ENCODE measurements around the gene ZEB2. TPM values are rescaled to one million over a fixed set of nuclear protein-coding genes. Genes with fewer than 3 reads are reported as not detected.
A peak's percentile ranks its signal among the peaks of the same experiment; 100 is the strongest.
"Not testable (repeated sequence)": the region's sequence is repeated elsewhere in the genome, so short reads cannot be mapped to it uniquely, and the experiment has no call there.

ZEB2 gene
- total RNA-seq, 1 donor from 2014 or later: 139 TPM

DNA sequence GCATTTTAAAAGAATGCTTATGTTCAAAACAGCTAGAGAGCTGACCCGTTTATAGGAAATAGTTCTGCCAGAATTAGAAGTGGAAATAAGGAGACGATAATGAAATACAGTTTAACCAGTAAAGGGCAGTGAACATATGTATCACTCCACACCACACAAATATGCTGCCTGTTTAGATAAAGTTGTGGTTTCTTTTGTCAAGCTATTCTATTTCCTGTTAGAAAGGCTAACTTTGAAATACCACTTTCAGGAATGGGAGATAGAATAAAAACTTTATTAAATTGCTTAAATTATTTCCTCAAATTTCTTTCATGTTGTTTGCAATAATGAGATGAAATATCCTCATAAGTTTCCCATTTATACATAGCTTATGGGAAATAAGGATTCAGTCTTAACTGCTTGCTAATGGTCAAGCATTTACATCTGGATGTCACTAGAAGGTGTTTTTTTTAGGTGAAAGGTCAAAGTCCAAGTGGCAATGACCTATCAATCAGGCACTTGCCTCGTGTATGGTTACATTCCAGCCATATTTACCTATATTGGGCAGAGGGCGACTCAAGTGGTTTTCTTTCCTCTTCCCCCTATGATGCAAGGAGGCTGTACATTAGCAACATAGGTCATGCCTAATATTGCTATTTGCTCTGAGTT is 148.9 kb downstream of the ZEB2 start:
- H3K36me3 Mint-ChIP-seq (ENCODE audit: unreplicated experiment): no peaks in the 10 kb centered on the region
- peak overlapping the region; percentile 56 for H3K27ac Mint-ChIP-seq (ENCODE audit: unreplicated experiment)
- H3K9me3 Mint-ChIP-seq (ENCODE audit: unreplicated experiment): no peaks in the 10 kb centered on the region
- no peak for DNase-seq (ENCODE audit: extremely low spot score, unreplicated experiment)
- TF ChIP-seq, protein P1, sequence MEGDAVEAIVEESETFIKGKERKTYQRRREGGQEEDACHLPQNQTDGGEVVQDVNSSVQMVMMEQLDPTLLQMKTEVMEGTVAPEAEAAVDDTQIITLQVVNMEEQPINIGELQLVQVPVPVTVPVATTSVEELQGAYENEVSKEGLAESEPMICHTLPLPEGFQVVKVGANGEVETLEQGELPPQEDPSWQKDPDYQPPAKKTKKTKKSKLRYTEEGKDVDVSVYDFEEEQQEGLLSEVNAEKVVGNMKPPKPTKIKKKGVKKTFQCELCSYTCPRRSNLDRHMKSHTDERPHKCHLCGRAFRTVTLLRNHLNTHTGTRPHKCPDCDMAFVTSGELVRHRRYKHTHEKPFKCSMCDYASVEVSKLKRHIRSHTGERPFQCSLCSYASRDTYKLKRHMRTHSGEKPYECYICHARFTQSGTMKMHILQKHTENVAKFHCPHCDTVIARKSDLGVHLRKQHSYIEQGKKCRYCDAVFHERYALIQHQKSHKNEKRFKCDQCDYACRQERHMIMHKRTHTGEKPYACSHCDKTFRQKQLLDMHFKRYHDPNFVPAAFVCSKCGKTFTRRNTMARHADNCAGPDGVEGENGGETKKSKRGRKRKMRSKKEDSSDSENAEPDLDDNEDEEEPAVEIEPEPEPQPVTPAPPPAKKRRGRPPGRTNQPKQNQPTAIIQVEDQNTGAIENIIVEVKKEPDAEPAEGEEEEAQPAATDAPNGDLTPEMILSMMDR (IDR thresholded peaks at IDR 0.05): no peak
- peaks cover 25% of the 10 kb centered on the region for H3K4me1 Mint-ChIP-seq (ENCODE audit: unreplicated experiment)
- no peak overlapping the region for H3K4me3 Mint-ChIP-seq (ENCODE audit: unreplicated experiment)
- H3K27me3 Mint-ChIP-seq (ENCODE audit: unreplicated experiment): no peaks in the 10 kb centered on the region

DNA sequence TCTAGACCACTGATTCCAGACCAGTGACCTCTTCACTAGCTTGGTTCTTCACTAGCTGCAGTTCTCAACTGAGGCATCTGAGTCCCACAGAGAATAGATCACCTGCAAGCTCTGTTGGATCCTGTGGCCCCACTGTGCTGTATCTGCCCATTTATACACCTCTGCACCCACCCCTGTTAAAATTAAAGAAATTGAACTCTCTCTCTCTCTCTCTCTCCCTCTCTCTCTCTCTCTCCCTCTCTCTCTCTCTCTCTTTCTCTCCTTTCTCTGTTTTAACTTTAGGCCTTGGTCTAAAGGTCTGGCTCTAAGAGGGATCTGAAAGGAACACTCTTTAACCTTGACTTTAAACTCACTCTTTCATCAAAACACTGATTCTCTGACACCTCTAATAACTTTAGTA is 150.5 kb downstream of the ZEB2 start:
- H3K27me3 Mint-ChIP-seq (ENCODE audit: unreplicated experiment): no peaks in the 10 kb centered on the region
- no peaks in the 10 kb centered on the region for H3K9me3 Mint-ChIP-seq (ENCODE audit: unreplicated experiment)
- no peak overlapping the region for H3K27ac Mint-ChIP-seq (ENCODE audit: unreplicated experiment)
- no peak for DNase-seq (ENCODE audit: extremely low spot score, unreplicated experiment)
- H3K4me1 Mint-ChIP-seq (ENCODE audit: unreplicated experiment): peaks cover 40% of the 10 kb centered on the region
- H3K36me3 Mint-ChIP-seq (ENCODE audit: unreplicated experiment): no peaks in the 10 kb centered on the region
- H3K4me3 Mint-ChIP-seq (ENCODE audit: unreplicated experiment): no peak overlapping the region
- TF ChIP-seq, protein P1 (IDR thresholded peaks at IDR 0.05): no peak

DNA sequence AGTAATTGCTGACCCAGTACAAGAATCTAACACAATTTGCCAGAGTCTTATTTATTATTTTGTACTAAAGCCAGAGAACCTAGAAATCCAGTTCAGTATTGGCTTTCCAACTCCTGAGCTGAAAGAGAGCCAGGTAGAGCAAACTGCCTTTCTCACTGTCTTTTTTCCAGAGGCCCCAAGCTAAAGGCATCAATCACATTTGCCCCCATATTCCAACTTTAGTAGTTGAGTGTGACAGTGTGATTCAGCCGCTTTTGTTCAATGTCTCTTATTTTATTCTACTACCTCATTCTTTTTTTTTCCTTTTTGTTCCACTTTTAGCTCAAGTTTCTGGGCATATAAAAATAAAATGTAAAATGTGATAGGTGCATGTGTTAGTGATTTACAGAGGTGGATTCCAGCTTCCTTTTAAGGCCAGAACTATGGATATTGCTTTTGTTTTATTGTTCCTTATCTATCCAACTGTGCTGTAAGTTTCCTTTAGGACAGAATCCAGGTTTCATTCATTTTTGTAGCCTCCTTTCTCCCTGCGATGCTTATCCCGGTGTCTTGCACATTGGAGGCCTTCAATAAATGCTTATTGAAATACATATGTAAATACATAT is 153.0 kb downstream of the ZEB2 start:
- H3K36me3 Mint-ChIP-seq (ENCODE audit: unreplicated experiment): no peaks in the 10 kb centered on the region
- no peaks in the 10 kb centered on the region for H3K9me3 Mint-ChIP-seq (ENCODE audit: unreplicated experiment)
- no peak overlapping the region for H3K27ac Mint-ChIP-seq (ENCODE audit: unreplicated experiment)
- no peaks in the 10 kb centered on the region for H3K27me3 Mint-ChIP-seq (ENCODE audit: unreplicated experiment)
- no peak for DNase-seq (ENCODE audit: extremely low spot score, unreplicated experiment)
- H3K4me3 Mint-ChIP-seq (ENCODE audit: unreplicated experiment): no peak overlapping the region
- peaks cover 43% of the 10 kb centered on the region for H3K4me1 Mint-ChIP-seq (ENCODE audit: unreplicated experiment)
- TF ChIP-seq, protein P1 (IDR thresholded peaks at IDR 0.05): no peak

DNA sequence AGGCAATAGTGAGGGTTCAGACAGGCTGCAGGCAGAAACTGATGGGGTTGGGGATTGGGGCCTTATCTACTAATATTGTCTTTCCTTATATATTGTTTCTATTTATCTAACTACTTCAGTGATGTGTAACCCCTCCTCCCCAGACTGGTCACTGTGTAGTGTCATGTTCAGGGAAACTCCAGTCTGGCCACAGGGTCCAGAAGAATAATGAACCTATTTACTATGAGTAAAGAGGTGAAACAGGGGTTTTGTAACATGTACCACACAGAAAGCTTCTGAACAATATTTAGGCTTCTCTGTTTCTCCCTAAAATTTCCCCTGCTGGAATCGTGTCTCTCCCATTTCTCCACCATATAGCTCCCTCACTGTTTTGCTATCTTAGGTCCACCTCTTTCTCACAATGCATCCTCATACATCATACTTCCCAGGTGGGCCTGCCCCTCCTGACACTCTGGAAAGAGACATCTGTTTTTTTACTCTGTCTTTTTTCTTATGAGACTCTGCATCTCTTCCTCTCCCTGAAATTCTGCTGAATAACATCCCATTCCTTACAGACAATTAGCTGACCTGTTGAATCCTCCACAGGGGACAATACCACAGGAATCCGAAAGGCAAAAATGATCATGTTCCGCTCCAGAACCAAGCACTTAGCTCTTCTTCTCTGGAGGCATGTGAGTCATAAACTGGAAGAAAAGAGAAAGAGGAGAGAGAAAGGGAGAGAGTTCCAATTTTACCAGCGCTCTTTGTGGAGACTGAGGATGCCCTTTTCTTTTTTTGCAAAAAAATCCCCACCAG is 154.8 kb downstream of the ZEB2 start:
- H3K9me3 Mint-ChIP-seq (ENCODE audit: unreplicated experiment): no peaks in the 10 kb centered on the region
- no peak for DNase-seq (ENCODE audit: extremely low spot score, unreplicated experiment)
- H3K36me3 Mint-ChIP-seq (ENCODE audit: unreplicated experiment): no peaks in the 10 kb centered on the region
- no peak overlapping the region for H3K4me3 Mint-ChIP-seq (ENCODE audit: unreplicated experiment)
- TF ChIP-seq, protein P1 (IDR thresholded peaks at IDR 0.05): no peak
- H3K27me3 Mint-ChIP-seq (ENCODE audit: unreplicated experiment): no peaks in the 10 kb centered on the region
- peak overlapping the region; percentile 89 for H3K27ac Mint-ChIP-seq (ENCODE audit: unreplicated experiment)
- peaks cover 31% of the 10 kb centered on the region for H3K4me1 Mint-ChIP-seq (ENCODE audit: unreplicated experiment)

DNA sequence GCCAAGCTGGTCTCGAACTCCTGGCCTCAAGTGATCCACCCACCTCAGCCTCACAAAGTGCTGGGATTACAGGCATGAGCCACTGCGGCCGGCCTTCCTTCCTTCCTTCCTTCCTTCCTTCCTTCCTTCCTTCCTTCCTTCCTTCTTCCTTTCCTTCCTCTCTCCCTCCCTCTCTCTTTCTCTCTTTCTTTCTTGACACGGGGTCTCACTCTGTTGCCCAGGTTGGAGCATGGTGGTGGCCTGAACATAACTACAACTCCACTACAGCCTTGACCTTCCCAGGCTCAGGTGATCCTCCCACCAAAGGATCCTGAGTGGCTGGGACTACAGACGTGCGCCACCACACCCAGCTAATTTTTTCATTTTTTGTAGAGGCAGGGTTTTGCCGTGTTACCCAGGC is 155.7 kb downstream of the ZEB2 start:
- not testable (repeated sequence) for H3K27me3 Mint-ChIP-seq (ENCODE audit: unreplicated experiment); H3K9me3 Mint-ChIP-seq (ENCODE audit: unreplicated experiment); H3K4me3 Mint-ChIP-seq (ENCODE audit: unreplicated experiment); H3K36me3 Mint-ChIP-seq (ENCODE audit: unreplicated experiment); DNase-seq (ENCODE audit: extremely low spot score, unreplicated experiment)
- Mint-ChIP-seq H3K4me1 (ENCODE audit: unreplicated experiment) (peaks cover 37% of the 10 kb centered on the region), H3K27ac (ENCODE audit: unreplicated experiment) (peak overlapping the region; percentile 89)
